Measurements from ENCODE around the gene ZBED5. TPM values are rescaled to one million over a fixed set of nuclear protein-coding genes. Genes with fewer than 3 reads are reported as not detected.
A peak's percentile ranks its signal among the peaks of the same experiment; 100 is the strongest.

The ZBED5 gene
- polyA plus RNA-seq, 3 donors = 8.1 to 45.8 (median 10.3) TPM

DNA sequence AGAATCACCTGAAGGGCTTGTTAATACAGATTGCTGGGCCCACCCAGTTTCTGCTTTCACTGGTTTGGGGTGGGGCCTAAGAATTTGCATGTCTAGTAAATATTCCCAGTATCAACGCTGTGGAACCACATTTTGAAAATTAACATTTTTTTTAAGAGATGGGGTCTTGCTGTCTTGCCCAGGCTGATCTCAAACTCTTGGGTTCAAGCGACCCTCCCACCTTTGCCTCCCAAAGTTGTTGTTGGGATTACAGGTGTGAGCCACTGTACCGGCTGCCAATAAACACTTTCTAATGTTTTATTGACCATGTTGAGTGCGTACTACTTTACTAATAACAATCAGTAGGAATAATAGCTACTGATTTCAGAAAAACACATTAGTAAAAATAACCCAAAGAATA is 51.6 kb downstream of the ZBED5 start:
- H3K9ac ChIP-seq (ENCODE audit: insufficient read depth, low read length, poor library complexity, severe bottlenecking) = no peak overlapping the region
- no peaks in the 10 kb centered on the region for H3K27me3 Mint-ChIP-seq (ENCODE audit: low read depth in 3 of 3)
- intact Hi-C loops (cut with micrococcal nuclease) = loop anchor here in 1 of 2 donors (5.0 to 10.0 kb wide), 2 partner anchors 51 to 1039 kb away; partner anchors contain the start of genes USP47 and ZBED5
- peak overlapping the region in 1 of 3 experiments; percentile 99 for H3K4me3 ChIP-seq (replicated peaks in 1 of 3; ENCODE audit: low read depth in 2 of 3, low read length in 3 of 3)
- H3K27me3 ChIP-seq (ENCODE audit: control insufficient read depth in 2 of 2, insufficient read depth in 2 of 2, low read length in 2 of 2) = no peaks in the 10 kb centered on the region
- H3K27ac Mint-ChIP-seq = peak overlapping the region in 4 of 7 donors; percentile 10 to 54 (median 25)
- TF ChIP-seq, protein P1, sequence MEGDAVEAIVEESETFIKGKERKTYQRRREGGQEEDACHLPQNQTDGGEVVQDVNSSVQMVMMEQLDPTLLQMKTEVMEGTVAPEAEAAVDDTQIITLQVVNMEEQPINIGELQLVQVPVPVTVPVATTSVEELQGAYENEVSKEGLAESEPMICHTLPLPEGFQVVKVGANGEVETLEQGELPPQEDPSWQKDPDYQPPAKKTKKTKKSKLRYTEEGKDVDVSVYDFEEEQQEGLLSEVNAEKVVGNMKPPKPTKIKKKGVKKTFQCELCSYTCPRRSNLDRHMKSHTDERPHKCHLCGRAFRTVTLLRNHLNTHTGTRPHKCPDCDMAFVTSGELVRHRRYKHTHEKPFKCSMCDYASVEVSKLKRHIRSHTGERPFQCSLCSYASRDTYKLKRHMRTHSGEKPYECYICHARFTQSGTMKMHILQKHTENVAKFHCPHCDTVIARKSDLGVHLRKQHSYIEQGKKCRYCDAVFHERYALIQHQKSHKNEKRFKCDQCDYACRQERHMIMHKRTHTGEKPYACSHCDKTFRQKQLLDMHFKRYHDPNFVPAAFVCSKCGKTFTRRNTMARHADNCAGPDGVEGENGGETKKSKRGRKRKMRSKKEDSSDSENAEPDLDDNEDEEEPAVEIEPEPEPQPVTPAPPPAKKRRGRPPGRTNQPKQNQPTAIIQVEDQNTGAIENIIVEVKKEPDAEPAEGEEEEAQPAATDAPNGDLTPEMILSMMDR (IDR thresholded peaks at IDR 0.05) = no peak
- no CpG with 5 or more reads among the region's 4 CpGs for WGBS (ENCODE audit: insufficient coverage)
- H4K20me1 ChIP-seq (ENCODE audit: insufficient read depth, low read length) = peaks cover 71% of the 10 kb centered on the region
- no peak for DNase-seq
- H3K79me2 ChIP-seq (ENCODE audit: insufficient read depth, low read length) = peaks cover 72% of the 10 kb centered on the region
- H2AFZ ChIP-seq (ENCODE audit: insufficient read depth, low read depth, low read length, poor library complexity, severe bottlenecking) = no peak overlapping the region
- no peaks in the 10 kb centered on the region for H3K9me3 ChIP-seq (replicated peaks in 1 of 2; ENCODE audit: control insufficient read depth in 1 of 2, insufficient read depth in 1 of 2, low read length in 2 of 2)
- H3K4me1 Mint-ChIP-seq = peaks cover 34% of the 10 kb centered on the region
- no peak overlapping the region for H3K4me3 Mint-ChIP-seq
- H3K4me2 ChIP-seq (replicated peaks; ENCODE audit: extremely low read depth, low read length, poor library complexity, severe bottlenecking) = peak overlapping the region; percentile 91
- H3K27ac ChIP-seq (ENCODE audit: low read depth in 1 of 2, low read length in 2 of 2) = peak overlapping the region in 1 of 2 donors; percentile 97
- H3K9me3 Mint-ChIP-seq = no peaks in the 10 kb centered on the region
- peaks cover 27 to 43% of the 10 kb centered on the region in 2 donors for H3K4me1 ChIP-seq (ENCODE audit: control insufficient read depth in 1 of 2, insufficient read depth in 2 of 2, low read length in 2 of 2)
- peaks cover 58 to 61% of the 10 kb centered on the region in 2 donors for H3K36me3 Mint-ChIP-seq
- peaks cover 60% of the 10 kb centered on the region in 2 donors for H3K36me3 ChIP-seq (replicated peaks in 1 of 2; ENCODE audit: control insufficient read depth in 1 of 2, insufficient read depth in 2 of 2, low read length in 2 of 2)

DNA sequence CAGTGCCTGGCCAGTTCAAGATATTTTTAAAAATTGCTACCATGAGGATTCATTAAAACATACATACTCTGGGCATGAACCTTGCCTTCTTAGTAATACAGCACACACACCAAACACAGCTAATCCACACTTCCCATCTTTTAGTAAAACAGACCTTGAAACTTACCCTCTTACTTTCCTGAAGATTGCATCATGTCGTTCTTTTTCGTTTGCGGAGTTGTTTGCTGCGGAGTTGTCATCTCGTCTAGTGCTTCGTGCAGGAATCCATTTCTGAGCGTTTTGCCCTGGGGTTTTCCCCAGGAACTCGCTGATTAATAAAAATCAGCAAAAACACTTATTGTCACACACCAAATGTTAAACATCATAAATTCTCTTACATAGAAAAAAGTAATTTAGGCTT is 52.1 kb downstream of the ZBED5 start:
- Histone ChIP-seq H3K27me3 (ENCODE audit: control insufficient read depth in 2 of 2, insufficient read depth in 2 of 2, low read length in 2 of 2) (no peaks in the 10 kb centered on the region), H3K79me2 (ENCODE audit: insufficient read depth, low read length) (peaks cover 77% of the 10 kb centered on the region), H3K9ac (ENCODE audit: insufficient read depth, low read length, poor library complexity, severe bottlenecking) (no peak overlapping the region), H3K4me1 (ENCODE audit: control insufficient read depth in 1 of 2, insufficient read depth in 2 of 2, low read length in 2 of 2) (peaks cover 27 to 43% of the 10 kb centered on the region in 2 donors), H4K20me1 (ENCODE audit: insufficient read depth, low read length) (peaks cover 76% of the 10 kb centered on the region), H2AFZ (ENCODE audit: insufficient read depth, low read depth, low read length, poor library complexity, severe bottlenecking) (no peak overlapping the region), H3K4me2 (replicated peaks; ENCODE audit: extremely low read depth, low read length, poor library complexity, severe bottlenecking) (peak overlapping the region; percentile 91), H3K27ac (ENCODE audit: low read depth in 1 of 2, low read length in 2 of 2) (peak overlapping the region in 1 of 2 donors; percentile 97), H3K9me3 (replicated peaks in 1 of 2; ENCODE audit: control insufficient read depth in 1 of 2, insufficient read depth in 1 of 2, low read length in 2 of 2) (no peaks in the 10 kb centered on the region), H3K36me3 (replicated peaks in 1 of 2; ENCODE audit: control insufficient read depth in 1 of 2, insufficient read depth in 2 of 2, low read length in 2 of 2) (peaks cover 64 to 65% of the 10 kb centered on the region in 2 donors), H3K4me3 (replicated peaks in 1 of 3; ENCODE audit: low read depth in 2 of 3, low read length in 3 of 3) (no peak overlapping the region)
- no CpG with 5 or more reads among the region's 8 CpGs for WGBS (ENCODE audit: insufficient coverage)
- peak in 1 of 3 donors; percentile 22 for DNase-seq
- intact Hi-C loops (cut with micrococcal nuclease) = loop anchor here in 1 of 2 donors (5.0 to 10.0 kb wide), 2 partner anchors 52 to 1039 kb away; partner anchors contain the start of genes USP47 and ZBED5
- TF ChIP-seq, protein P1 (IDR thresholded peaks at IDR 0.05) = no peak
- Mint-ChIP-seq H3K4me1 (peaks cover 34% of the 10 kb centered on the region), H3K36me3 (peaks cover 63 to 66% of the 10 kb centered on the region in 2 donors), H3K27ac (peak overlapping the region in 5 of 7 donors; percentile 5 to 34 (median 12)), H3K27me3 (ENCODE audit: low read depth in 3 of 3) (no peaks in the 10 kb centered on the region), H3K4me3 (no peak overlapping the region), H3K9me3 (no peaks in the 10 kb centered on the region)

Data from CD14-positive monocyte (primary cell).